NCI-H1092 treated with DMSO at 0.1 percent for 48 hours (cell line): ENCODE data around the gene TMEM143.

Experiments used
- DNase-seq: peaks from one replicate; lab custom pipeline; 2025; lab: John Stamatoyannopoulos, UW

TMEM143 gene

GRCh38 chr19:48359123-48359522, 4.6 kb downstream of the TMEM143 start:
- no peak for DNase-seq

DNA sequence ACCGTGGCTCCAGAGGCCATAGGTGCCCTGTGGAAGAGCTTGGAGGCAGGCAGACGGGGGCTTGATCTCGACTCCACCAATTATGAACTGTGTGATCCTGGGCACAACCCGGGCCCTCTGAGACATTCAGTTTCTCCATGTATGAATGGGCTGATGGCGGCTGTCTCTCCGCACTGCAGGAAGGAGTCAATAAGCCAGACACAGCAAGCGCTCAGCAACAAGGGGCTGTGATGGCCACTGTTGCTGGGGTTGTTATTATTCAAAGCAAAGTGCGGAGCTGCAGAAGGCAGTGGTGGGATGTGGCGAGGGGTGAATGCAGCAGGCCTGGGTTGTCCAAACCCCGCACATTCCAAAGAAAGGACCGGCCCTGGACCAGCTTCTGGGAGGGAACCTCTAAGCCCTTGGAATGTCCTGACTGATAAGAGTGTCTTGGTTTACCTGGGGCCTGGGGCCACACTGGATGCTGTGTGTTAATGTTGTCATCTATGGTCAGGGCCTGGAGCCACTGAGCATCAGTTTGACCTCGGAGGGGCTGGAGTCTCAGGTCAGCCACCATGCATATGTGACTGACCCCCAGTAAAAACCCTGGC, 8.3 kb downstream of the TMEM143 start:
- DNase-seq: no peak

GRCh38 chr19:48354332-48354992, 9.3 kb downstream of the TMEM143 start:
- DNase-seq: no peak

- no peak for DNase-seq
Observed at GRCh38 chr19:48353677-48354076, 10.1 kb downstream of the TMEM143 start.

GRCh38 chr19:48351341-48351752, 12.4 kb downstream of the TMEM143 start:
- peak; percentile 20 for DNase-seq

GRCh38 chr19:48350856-48351255, 12.9 kb downstream of the TMEM143 start:
- no peak for DNase-seq

DNA sequence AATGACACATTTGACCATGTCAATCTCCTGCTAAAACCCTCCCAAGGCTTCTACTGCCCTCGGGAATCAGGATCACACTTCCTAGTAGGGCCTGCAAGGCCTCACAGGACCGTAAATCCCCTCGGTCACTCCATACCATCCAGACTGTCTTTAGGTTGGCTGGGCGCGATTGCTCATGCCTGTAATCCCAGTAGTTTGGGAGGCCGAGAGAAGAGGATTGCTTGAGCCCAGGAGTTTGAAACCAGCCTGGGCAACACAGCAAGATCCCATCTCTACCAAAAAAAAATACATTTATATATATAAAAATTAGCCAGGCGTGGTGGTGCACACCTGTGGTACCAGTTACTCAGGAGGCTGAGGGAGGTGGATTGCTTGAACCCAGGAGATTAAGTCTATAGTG, 15.0 kb downstream of the TMEM143 start:
- DNase-seq: no peak

DNA sequence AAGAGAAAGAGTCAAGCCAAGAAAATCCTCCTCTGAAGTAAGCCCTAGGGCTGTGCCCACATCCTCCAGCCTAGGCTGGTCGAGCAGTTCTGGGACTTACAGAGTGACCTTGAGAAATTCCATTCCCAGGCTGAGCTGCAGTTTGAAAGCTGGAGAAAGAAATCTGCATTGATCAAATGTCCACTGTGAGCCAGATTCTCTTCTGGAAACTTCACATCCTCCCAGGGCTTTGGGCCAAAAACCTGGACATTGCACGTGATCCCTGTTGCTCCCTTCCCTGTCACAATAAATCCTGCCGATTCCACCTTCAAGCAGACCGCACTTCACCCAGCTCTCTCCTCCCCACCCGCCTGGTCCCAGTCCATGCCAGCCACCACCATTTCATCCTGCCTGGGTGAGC, 15.7 kb downstream of the TMEM143 start:
- DNase-seq: no peak

DNA sequence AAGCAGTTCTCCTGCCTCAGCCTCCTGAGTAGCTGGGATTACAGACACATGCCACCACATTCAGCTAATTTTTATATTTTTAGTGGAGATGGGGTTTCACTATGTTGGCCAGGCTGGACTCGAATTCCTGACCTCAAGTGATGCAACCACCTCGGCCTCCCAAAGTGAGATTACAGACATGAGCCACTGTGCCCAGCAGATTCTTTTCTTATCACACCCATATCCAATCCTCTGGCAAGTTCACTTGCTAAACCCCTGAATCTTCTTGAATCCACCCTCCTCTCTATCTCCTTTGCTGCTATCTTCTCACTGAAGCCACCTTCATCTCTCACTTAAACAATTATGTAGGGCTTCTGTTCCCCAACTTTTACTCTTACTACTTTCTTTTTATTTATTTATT, 17.5 kb downstream of the TMEM143 start:
- DNase-seq: no peak

GRCh38 chr19:48344892-48345291, 18.8 kb downstream of the TMEM143 start:
- no peak for DNase-seq

DNA sequence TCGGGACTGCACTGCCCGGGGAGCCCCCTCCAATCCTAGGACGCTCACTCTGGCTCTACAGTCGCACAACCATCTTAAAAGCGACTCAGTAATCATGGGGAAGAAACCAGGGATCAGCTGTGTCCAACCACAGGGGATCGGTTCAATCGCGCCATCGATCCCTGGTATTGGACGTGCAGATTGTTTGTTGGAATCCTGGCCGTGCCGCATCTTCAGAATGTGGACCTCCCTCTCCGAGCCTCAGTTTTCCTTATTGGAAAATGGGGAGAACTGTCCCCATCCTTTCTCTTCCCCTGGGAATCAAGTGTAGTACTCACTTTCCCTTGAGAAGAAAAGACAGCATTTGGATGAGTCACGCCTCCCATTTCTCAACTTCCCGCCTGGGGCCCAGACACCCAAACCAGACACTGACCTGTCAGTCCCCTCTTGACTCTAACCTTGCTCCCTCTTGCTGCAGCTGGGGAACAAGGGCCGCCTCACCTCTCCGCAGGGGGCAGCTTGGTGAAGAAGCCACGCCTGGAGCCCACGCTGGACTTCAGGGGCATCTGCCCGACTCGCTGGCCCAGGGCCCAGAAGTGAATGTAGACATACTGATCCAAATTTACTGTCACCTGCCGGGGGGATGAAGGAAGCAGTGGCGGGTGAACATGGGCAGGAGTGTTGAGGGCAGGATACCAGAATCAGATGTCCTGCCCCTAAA, 20.7 kb downstream of the TMEM143 start:
- no peak for DNase-seq

DNA sequence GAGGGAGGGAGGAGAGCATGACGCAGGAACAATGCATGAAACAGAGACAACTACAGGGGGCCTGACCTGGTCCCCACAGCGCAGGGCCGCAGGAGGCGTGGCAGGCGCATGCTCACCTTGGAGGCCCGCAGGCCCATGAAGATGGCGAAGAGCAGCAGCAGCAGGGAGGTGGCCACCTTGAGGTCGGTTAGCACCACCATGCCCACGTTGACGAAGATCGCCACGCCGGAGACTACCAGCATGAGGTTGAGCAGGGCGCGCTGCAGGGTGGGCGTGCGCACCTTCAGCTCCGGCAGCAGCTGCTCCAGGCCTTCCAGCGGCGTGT, 21.4 kb downstream of the TMEM143 start:
- DNase-seq: no peak

DNA sequence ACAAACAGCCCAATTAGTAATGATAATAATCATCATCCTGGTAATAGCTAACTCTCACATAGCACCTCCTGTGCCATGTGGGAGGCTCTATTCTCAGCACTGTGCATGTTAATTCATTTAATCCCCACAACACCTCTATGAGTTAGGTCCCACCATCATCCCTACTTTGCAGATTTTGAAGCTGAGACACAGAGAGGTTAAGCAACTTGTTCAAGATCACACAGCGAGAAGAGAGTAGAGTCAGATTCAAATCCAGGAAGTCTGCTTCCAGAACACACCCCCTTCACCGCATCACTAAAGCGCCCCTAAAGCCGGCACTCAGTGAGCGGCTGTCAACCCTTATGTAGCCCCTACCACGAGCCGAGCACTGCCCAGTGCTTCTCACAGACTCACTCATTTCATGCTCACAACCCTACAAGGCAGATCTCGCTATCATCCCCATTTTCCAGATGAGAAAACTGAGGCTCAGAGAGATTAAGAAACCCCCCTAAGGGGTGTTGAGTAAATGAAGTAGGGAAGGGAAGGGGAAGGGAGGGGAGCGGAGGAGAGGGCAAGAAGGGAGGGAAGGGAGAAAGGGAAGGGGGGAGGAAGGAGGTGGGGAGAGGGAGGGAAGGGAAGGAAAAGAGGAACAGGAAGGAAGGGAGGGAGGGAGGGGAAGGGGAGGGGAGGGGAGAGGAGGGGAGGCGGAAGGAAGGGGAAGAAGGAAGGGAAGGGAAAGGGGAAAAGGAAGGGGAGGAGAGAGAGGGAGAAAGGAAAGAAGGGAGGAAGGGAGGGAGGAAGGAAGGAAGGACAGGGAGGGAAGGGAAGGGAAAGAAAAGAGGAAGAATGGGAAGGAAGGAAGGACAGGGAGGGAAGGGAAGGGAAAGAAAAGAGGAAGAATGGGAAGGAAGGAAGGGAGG, 22.0 kb downstream of the TMEM143 start:
- DNase-seq: no peak

DNA sequence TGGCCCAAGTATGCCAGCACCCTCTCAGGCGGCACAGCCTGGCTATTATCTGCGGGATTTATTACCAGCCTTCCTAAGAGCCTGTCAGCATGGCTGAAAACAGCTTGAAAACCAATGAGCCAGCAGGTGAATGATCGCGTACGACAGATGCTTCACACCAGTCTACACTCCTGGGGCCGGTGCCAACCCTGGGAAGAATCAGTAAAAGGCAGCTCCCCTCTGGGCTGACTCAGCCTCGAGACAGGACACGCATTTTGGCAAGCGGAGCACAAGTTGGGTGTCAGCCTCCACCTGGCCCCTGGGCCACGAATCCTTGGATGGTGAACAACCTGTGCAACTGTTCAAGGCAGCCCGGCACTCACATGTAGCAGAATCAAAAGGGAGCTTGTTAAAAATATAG, 22.7 kb downstream of the TMEM143 start:
- DNase-seq: peak; percentile 82

DNA sequence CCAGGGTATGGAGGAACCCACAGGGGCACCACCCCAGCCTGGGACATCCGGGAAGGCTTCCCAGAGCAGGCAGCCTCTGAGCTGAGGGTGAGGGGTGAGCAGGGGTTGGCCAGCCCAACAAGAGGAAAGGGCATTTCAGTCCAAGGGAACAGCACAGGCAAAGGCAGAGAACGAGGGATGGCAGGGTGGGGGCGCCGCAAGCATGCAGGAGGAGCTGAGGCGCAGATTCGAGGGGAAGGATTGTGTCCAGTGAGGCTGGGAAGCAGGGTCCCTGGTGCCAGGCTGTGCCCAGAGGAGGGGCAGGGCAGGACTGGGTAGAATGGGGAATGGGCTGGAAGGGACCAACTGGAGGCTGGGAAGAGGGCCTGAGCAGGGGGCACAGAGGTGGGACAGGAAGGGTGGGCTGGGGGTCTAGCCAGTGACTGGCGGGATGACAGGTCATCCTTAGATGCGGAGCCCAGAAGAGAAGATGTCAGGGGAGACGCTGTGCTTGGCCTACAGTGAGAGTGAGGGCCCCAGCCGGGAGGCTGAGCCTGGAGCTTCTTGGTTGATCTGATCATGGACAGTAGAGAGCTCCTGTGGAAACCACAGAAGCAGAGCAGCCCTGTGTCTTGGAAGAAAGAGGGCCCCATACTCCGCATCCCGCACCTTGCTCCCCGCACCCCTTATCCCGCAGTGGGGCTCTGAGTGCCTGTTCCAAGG, 24.8 kb downstream of the TMEM143 start:
- no peak for DNase-seq

- no peak for DNase-seq
Observed at GRCh38 chr19:48338253-48338755, 25.4 kb downstream of the TMEM143 start.

DNA sequence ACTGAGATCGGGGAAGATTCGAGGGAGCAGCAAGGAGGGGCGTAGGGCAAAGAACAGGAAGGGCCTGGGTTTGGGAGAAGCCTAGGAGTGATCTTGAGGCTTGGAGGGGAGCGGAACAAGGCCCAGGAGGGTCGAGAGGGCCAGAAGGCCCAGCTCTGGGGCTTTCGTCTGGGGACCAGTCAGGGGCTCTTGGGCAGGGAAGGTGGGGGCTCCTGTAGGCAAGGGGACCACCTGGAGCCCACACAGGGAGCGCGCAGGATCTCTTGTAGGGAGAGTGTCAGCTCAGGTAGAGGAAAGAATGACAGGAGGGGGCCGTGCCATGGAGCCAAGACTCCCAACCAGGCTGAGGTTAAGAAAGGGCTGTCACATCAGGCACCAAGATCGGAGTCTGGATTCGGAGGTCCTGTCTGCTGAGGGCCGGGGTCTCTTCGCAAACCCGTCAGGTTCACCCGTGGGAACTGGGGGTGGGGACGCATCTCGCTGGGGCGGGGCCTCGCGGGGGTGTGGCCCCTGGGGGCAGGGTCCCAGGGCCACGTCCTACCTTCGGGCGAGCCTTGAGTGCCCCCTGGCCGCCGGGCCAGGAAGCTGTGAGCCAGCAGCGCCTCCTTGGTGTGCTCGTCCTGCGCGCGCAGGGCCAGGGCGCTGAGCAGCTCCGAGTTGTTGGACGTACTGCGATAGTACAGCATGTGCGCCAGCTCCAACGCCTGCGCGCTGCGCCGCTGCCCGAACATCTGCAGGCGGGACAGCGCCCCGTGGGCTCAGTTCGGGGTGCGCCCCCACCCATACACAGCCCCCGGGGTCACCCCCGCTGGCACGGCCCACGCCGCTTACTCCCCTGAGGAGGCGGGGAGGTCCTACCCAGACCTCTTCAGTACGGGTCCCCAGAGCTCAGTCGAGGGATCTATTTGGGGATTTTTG, 30.0 kb downstream of the TMEM143 start:
- DNase-seq: peak; percentile 60

GRCh38 chr19:48332662-48333466, 30.9 kb downstream of the TMEM143 start:
- peak; percentile 98 for DNase-seq

- no peak for DNase-seq
Observed at GRCh38 chr19:48332351-48332661, 31.4 kb downstream of the TMEM143 start.
